Adrenal gland (tissue), 12 donors: Measurements from ENCODE around the gene CHKA. TPM values are rescaled to one million over a fixed set of nuclear protein-coding genes. Genes with fewer than 3 reads are reported as not detected.

Source experiments
- DNase-seq, 7 donors: peaks; one replicate each; pipeline ENCODE4 v3.0.0-alpha.2; 2019 to 2020
- H3K27ac ChIP-seq, 5 donors: fragments of 200-600 bp; sonication (generic) in 4 of 5; 1 replicate in 3 of 5; 2 replicates in 2 of 5; pipeline versions ENCODE4 v1.5.1 to v1.8.0; 2016 to 2020; ENCODE audit warnings: mild to moderate bottlenecking in 1 of 5
- H3K27me3 ChIP-seq: fragments of 200-600 bp; 2 replicates; pipeline ENCODE4 v1.8.0; 2021
- H3K36me3 ChIP-seq, 2 donors: fragments of 200-600 bp; replicated peaks in 1 of 2; 1 replicate in 1 of 2; 2 replicates in 1 of 2; pipeline versions ENCODE4 v1.5.1 to v1.8.0; 2018 to 2022
- H3K4me1 ChIP-seq, 2 donors: fragments of 200-600 bp; replicated peaks in 1 of 2; 1 replicate in 1 of 2; 2 replicates in 1 of 2; pipeline versions ENCODE4 v1.5.1 to v1.8.0; 2018 to 2021
- H3K4me3 ChIP-seq, 4 donors: fragments of 200-600 bp; sonication (generic) in 3 of 4; one replicate each; pipeline ENCODE4 v1.5.1; 2016 to 2018
- H3K9me3 ChIP-seq, 3 donors: fragments of 200-600 bp; sonication (generic) in 1 of 3; replicated peaks in 1 of 3; 1 replicate in 2 of 3; 2 replicates in 1 of 3; pipeline versions ENCODE4 v1.5.1 to v1.8.0; 2016 to 2021
- POLR2A ChIP-seq, 2 donors: fragments of 450-650 bp; IDR thresholded peaks; one replicate each; pipeline ENCODE4 v1.6.1; 2017; ENCODE audit warnings: antibody characterized with exemption in 2 of 2, mild to moderate bottlenecking in 2 of 2, moderate library complexity in 1 of 2
- WGBS, 4 donors: extraction: QIAGEN DNeasy Blood & Tissue Kit in 2 of 4; methylation state at CpG; one replicate each; pipeline versions ENCODE4 v1.1.5 to v1.1.7; 2013 to 2017; 5-methylcytosine and 5-hydroxymethylcytosine counted together
- intact Hi-C, 2 donors: fragments of 100-400 bp; cut with DNase I; formaldehyde crosslinking; loops; one replicate each; pipeline versions ENCODE4 v1.14.1 to v1.15.0; 2022 to 2023
- polyA plus RNA-seq, 3 donors: library from polyadenylated mRNA; stranded (reverse); fragments of 200-250 nt in 2 of 3; fragments of 350-450 nt in 1 of 3; fragmentation: Illumina TruSeq in 1 of 3; extraction: RNeasy Lipid Tissue Mini Kit (QIAGEN cat#74804) in 1 of 3; gene quantifications; one replicate each; pipeline ENCODE4 v1.2.3, GENCODE V29; 2013 to 2014
- total RNA-seq, 9 donors: library from RNA; depleted of rRNA in 4 of 9; stranded (reverse); fragments of >200 nt in 4 of 9; fragments of 120-200 nt in 1 of 9; fragmentation: NEBNext Ultra II Directional in 1 of 9; extraction: Animal tissue kit (Norgen Biotek cat#: 25700) in 1 of 9; gene quantifications; one replicate each; pipeline versions ENCODE4 v1.1.0 to v1.2.4, GENCODE V29; 2013 to 2023
- TF ChIP-seq, protein P1 (sequence below), 6 experiments: fragments of 450-650 bp in 4 of 6; fragments of 200-600 bp in 2 of 6; sonication (generic) in 1 of 6; IDR thresholded peaks; 1 replicate in 5 of 6; 2 replicates in 1 of 6; pipeline versions ENCODE4 v1.5.1 to v1.8.0; 2016 to 2021; ENCODE audit warnings: antibody characterized with exemption in 6 of 6, mild to moderate bottlenecking in 2 of 6, moderate library complexity in 1 of 6
- donor health status: healthy with polysubstance abuse.
- donor health status: Bipolar disorder and iron deficiency.
- donor health status: DM: yes; HTN: yes; CAD: no.
- donor health status: DM: no; HTN: no; CAD: no.
- donor health status: DM: no; HTN: no; CAD: no.
- donor health status: DM: yes; HTN: yes; CAD: no.

The CHKA gene
- total and polyA plus RNA-seq, 12 donors: 26.6 to 105 (median 54.6) TPM

DNA sequence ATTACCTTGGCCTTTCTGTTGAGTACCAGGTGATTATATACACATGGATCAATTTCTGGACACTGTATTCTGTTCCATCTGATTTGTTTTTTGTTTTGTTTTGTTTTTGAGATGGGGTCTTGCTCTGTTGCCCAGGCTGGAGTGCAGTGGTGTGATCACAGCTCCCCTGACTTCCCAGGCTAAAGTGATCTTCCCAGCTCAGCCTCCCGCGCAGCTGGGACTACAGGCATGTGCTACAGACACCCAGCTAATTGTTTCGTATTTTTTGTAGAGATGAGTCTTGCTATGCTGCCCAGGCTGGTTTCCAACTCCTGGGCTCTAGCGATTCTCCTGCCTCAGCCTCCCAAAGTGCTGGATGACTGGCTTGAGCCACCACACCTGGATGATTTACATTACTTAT lies 63.4 kb downstream of the CHKA start:
- no peak for TF ChIP-seq POLR2A (IDR thresholded peaks at IDR 0.05)
- TF ChIP-seq, protein P1, sequence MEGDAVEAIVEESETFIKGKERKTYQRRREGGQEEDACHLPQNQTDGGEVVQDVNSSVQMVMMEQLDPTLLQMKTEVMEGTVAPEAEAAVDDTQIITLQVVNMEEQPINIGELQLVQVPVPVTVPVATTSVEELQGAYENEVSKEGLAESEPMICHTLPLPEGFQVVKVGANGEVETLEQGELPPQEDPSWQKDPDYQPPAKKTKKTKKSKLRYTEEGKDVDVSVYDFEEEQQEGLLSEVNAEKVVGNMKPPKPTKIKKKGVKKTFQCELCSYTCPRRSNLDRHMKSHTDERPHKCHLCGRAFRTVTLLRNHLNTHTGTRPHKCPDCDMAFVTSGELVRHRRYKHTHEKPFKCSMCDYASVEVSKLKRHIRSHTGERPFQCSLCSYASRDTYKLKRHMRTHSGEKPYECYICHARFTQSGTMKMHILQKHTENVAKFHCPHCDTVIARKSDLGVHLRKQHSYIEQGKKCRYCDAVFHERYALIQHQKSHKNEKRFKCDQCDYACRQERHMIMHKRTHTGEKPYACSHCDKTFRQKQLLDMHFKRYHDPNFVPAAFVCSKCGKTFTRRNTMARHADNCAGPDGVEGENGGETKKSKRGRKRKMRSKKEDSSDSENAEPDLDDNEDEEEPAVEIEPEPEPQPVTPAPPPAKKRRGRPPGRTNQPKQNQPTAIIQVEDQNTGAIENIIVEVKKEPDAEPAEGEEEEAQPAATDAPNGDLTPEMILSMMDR (IDR thresholded peaks at IDR 0.05): no peak
- Histone ChIP-seq H3K27ac (peak overlapping the region in 1 of 5 donors; percentile 27), H3K4me1 (no peaks in the 10 kb centered on the region), H3K9me3 (no peaks in the 10 kb centered on the region), H3K36me3 (peaks cover 0 to 38% of the 10 kb centered on the region in 2 donors), H3K4me3 (no peak overlapping the region), H3K27me3 (no peaks in the 10 kb centered on the region)
- DNase-seq: no peak
- WGBS, 4 donors: 95 to 99% (median 96%) methylated on average over 4 of the region's 4 CpGs
- intact Hi-C loops: no loop called here

DNA sequence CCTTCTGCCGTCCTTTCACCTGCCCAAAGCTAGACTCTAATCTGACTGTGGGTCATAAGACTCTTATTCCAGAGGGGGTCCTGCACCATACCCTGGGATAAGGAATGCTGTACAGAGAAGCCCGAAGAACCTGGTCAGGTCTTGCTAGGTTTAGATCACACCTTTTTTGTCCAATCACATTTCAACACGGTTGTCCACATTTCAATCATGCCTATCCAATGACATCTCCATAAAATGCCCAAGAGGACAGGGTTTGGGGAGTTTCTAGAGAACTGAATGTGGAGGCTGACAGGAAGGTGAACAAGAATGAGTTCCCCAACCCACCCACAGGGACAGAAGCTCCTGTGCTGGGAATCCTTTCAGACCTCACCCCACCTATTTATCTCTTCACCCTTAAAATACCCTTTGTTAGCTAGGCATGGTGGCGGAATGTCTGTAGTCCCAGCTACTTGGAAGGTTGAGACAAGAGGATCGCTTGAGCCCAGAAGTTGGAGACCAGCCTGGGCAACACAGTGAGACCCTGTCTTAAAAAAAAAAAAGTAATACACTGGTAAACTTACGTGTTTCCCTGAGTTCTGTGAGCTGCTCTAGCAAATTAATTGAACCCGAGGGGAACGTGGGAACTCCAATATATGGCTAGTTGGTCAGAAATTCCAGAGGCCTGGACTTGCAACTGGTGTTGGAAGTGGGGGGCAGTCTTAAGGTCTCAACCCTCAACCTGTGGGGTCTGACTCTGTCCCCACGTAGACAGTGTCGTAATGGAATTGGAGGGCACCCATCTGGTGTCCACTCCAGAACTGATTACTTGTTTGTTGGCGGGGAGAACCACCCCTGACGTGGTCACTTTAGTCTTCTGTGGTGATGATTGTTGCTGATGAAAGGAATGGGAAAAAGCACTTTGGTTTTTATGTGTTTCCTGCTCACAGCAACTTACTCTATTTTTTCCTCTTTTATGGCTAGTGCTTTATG lies 64.6 kb downstream of the CHKA start:
- DNase-seq: no peak
- Histone ChIP-seq H3K27me3 (no peaks in the 10 kb centered on the region), H3K36me3 (peaks cover 0 to 35% of the 10 kb centered on the region in 2 donors), H3K4me1 (no peaks in the 10 kb centered on the region), H3K9me3 (no peaks in the 10 kb centered on the region), H3K27ac (peak overlapping the region in 1 of 5 donors; percentile 37), H3K4me3 (no peak overlapping the region)
- intact Hi-C loops: no loop called here
- 94 to 97% (median 97%) methylated on average over 11 to 12 of the region's 12 CpGs for WGBS, 4 donors
- TF ChIP-seq, protein P1 (IDR thresholded peaks at IDR 0.05): no peak
- no peak for TF ChIP-seq POLR2A (IDR thresholded peaks at IDR 0.05)

DNA sequence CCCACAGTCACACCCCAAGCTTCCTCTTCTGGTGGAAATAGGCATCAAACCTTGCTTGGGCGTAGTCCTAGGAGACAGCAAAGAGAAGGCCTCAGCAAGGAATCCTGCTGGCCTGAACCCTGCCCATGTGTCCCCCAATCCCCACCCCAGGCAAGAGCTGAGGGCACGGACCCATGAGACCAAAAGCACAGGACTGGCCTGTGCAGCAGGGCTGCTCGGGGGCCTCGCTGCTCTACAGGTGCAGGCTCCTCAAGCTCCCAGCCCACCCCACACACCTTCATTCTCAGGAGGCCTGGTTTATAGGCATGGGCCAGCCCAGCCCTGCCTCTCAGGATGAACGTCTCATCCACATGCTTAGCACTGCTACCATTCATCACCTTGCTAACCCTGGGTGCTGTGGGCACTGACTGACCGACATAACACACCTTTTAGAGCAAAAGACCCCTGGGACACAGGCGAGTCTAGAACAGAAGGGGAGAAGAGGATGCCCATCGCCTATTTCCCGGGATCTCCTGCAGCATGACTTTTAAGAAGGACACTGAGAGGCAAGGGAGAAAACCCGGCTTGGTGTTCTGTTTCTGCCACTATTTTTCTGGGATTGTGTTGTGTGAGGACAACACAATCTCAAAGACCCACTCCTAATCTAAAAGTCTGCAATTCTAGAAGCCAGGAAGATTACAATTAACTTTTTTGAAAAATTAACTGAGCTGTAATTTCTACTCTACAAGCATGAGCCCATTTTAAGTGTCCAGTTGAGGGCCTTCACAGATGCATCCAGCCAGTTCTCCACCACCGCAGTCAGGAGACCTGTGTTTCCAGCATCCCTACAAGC lies 67.0 kb downstream of the CHKA start:
- 90 to 97% (median 94%) methylated on average over 7 to 11 of the region's 11 CpGs for WGBS, 4 donors
- TF ChIP-seq POLR2A (IDR thresholded peaks at IDR 0.05): no peak
- TF ChIP-seq, protein P1 (IDR thresholded peaks at IDR 0.05): no peak
- peak overlapping the region in 1 of 5 donors; percentile 10 for H3K27ac ChIP-seq
- H3K4me1 ChIP-seq: no peaks in the 10 kb centered on the region
- intact Hi-C loops: no loop called here
- no peaks in the 10 kb centered on the region for H3K9me3 ChIP-seq
- H3K4me3 ChIP-seq: no peak overlapping the region
- no peaks in the 10 kb centered on the region for H3K27me3 ChIP-seq
- H3K36me3 ChIP-seq: peaks cover 0 to 40% of the 10 kb centered on the region in 2 donors
- DNase-seq: peak in 1 of 7 donors; percentile 50

DNA sequence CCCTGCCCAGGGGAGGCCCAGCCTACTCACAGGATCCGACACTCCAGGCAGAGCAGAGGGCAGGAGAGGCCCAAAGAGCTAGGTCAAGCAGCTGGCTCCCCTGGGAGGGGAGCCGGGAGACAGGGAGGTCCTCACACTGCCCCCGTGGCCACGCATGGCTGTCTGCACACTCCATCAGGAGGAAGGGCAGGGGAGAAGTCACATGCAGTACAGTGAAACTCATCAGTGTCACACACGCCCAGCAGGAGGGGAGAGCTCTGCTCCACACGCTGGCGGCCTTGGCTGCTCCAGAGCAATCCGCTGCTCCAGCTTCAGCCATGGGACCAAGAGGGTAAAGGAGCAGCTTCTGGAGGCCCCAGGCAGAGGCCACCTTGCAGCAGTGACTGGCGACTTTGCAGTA lies 68.1 kb downstream of the CHKA start:
- TF ChIP-seq, protein P1 (IDR thresholded peaks at IDR 0.05): no peak
- TF ChIP-seq POLR2A (IDR thresholded peaks at IDR 0.05): peak in 1 of 2 donors; percentile 13
- peak in 6 of 7 donors; percentile 42 to 72 (median 67) for DNase-seq
- Histone ChIP-seq H3K36me3 (peaks cover 0 to 42% of the 10 kb centered on the region in 2 donors), H3K9me3 (no peaks in the 10 kb centered on the region), H3K27ac (peak overlapping the region in 2 of 5 donors; percentile 55 to 64), H3K4me1 (no peaks in the 10 kb centered on the region), H3K4me3 (no peak overlapping the region), H3K27me3 (no peaks in the 10 kb centered on the region)
- 40 to 48% (median 41%) methylated on average over 3 to 9 of the region's 9 CpGs; no CpG with 5 or more reads in 1 of the 4 donors for WGBS, 4 donors
- intact Hi-C loops: no loop called here
